PFSK-1 (cell line): ENCODE measurements around the gene AAK1.

ENCODE experiments used
- POLR2AphosphoS5 ChIP-seq: IDR thresholded peaks from 2 replicates; pipeline ENCODE4 v1.6.1; 2012; ENCODE audit warnings: low read depth, mild to moderate bottlenecking, control low read depth, low read length, moderate library complexity
- SIN3A ChIP-seq: IDR thresholded peaks from 2 replicates; pipeline ENCODE4 v1.6.1; 2012; ENCODE audit warnings: mild to moderate bottlenecking, low read length, moderate library complexity, borderline replicate concordance; ENCODE audit not compliant: insufficient read depth

DNA sequence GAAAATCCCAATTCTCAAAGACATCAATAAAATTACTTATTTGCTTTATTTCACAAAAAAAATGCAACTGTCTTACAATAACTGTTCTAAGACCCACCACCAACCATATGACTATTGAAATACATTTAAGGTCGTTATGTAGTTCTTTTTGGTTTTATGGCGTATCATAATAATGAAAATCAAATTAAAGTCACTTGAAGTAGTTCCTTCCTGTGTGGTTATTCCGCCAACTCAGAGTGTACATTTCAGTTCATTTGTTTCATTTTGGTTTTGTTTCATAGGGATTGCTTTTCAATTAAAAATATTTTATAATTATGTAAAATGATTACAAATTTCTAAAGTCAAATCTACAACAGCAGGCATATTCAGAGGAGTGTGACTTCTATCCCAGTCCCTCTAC lies 45.9 kb upstream of the AAK1 start:
- TF ChIP-seq SIN3A (no peak), POLR2AphosphoS5 (no peak)
